Measurements from ENCODE around the gene LYRM4. TPM values are rescaled to one million over a fixed set of nuclear protein-coding genes. Genes with fewer than 3 reads are reported as not detected.

LYRM4 gene
- total and polyA plus RNA-seq, 4 donors, result 18.3 to 43.8 (median 39.3) TPM

DNA sequence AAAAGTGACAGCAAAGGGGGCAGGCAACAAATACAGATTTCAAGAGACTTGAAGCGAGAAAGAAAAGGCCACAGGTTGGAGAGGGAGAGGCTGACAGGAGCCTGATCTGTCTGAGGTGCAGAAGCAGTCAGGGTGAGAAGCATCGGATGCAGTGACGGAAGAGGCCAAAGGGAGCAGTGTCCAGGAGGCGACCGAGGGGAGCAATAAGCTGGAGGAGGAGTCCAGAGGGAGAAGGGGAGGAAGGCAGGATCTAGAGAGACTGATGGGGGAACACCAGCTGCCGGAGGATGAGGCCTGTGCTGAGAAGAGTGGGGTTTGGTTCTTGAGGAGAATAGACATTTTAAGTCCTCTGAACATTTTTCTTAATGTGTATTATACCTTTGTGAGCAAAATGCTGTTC is 24.3 kb upstream of the LYRM4 start:
- Histone ChIP-seq H3K4me3 (ENCODE audit: low read depth, low read length) (no peak overlapping the region), H3K9me3 (ENCODE audit: control insufficient read depth, insufficient read depth, low read length) (no peaks in the 10 kb centered on the region), H3K4me1 (ENCODE audit: control insufficient read depth, insufficient read depth, low read length) (no peaks in the 10 kb centered on the region), H3K27ac (ENCODE audit: low read depth, low read length) (no peak overlapping the region), H3K36me3 (ENCODE audit: control insufficient read depth, insufficient read depth, low read length) (no peaks in the 10 kb centered on the region), H3K27me3 (ENCODE audit: control insufficient read depth, insufficient read depth, low read length) (no peaks in the 10 kb centered on the region)
- 85% methylated on average over 5 of the region's 6 CpGs for WGBS (ENCODE audit: insufficient coverage)
- no peak for DNase-seq (ENCODE audit: low read depth in 4 of 6, low spot score in 6 of 6)

GRCh38 chr6:5282191-5282623 is 21.5 kb upstream of the LYRM4 start:
- WGBS (ENCODE audit: insufficient coverage), result 78% methylated on average over 9 of the region's 9 CpGs
- Histone ChIP-seq H3K27ac (ENCODE audit: low read depth, low read length) (no peak overlapping the region), H3K9me3 (ENCODE audit: control insufficient read depth, insufficient read depth, low read length) (no peaks in the 10 kb centered on the region), H3K27me3 (ENCODE audit: control insufficient read depth, insufficient read depth, low read length) (no peaks in the 10 kb centered on the region), H3K4me1 (ENCODE audit: control insufficient read depth, insufficient read depth, low read length) (no peaks in the 10 kb centered on the region), H3K4me3 (ENCODE audit: low read depth, low read length) (no peak overlapping the region), H3K36me3 (ENCODE audit: control insufficient read depth, insufficient read depth, low read length) (no peaks in the 10 kb centered on the region)
- DNase-seq (ENCODE audit: low read depth in 4 of 6, low spot score in 6 of 6), result no peak

DNA sequence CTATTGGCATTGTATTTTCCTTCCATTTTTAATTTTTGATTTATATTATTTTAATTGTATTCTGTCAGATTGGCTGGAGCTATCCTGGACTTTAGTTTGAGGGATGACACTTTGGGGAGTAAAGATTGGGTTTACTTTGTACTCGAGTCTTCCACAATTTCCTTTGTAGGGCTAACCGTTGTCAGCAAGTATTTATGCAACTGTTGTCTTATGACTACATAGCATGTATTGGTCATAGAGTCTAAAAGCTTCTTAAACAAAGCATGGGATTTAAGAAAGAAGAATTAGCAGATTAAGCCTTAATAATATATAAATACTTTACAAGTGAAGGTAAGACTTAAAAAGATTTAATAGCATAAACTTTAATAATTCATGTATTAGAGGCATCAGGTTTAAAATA is 20.2 kb upstream of the LYRM4 start:
- H3K4me3 ChIP-seq (ENCODE audit: low read depth, low read length), result no peak overlapping the region
- WGBS (ENCODE audit: insufficient coverage), result no CpG with 5 or more reads among the region's 2 CpGs

GRCh38 chr6:5279891-5280338 is 19.2 kb upstream of the LYRM4 start:
- Histone ChIP-seq H3K4me3 (ENCODE audit: low read depth, low read length) (no peak overlapping the region), H3K4me1 (ENCODE audit: control insufficient read depth, insufficient read depth, low read length) (no peaks in the 10 kb centered on the region), H3K36me3 (ENCODE audit: control insufficient read depth, insufficient read depth, low read length) (no peaks in the 10 kb centered on the region), H3K27me3 (ENCODE audit: control insufficient read depth, insufficient read depth, low read length) (no peaks in the 10 kb centered on the region), H3K9me3 (ENCODE audit: control insufficient read depth, insufficient read depth, low read length) (no peaks in the 10 kb centered on the region), H3K27ac (ENCODE audit: low read depth, low read length) (no peak overlapping the region)
- no CpG with 5 or more reads among the region's 2 CpGs for WGBS (ENCODE audit: insufficient coverage)
- DNase-seq (ENCODE audit: low read depth in 4 of 6, low spot score in 6 of 6), result no peak

More for the DNA sequence above, 20.2 kb upstream of the LYRM4 start:
- H3K27me3 ChIP-seq (ENCODE audit: control insufficient read depth, insufficient read depth, low read length), result no peaks in the 10 kb centered on the region
- no peak for DNase-seq (ENCODE audit: low read depth in 4 of 6, low spot score in 6 of 6)
- H3K27ac ChIP-seq (ENCODE audit: low read depth, low read length), result no peak overlapping the region
- H3K9me3 ChIP-seq (ENCODE audit: control insufficient read depth, insufficient read depth, low read length), result no peaks in the 10 kb centered on the region
- no peaks in the 10 kb centered on the region for H3K36me3 ChIP-seq (ENCODE audit: control insufficient read depth, insufficient read depth, low read length)
- no peaks in the 10 kb centered on the region for H3K4me1 ChIP-seq (ENCODE audit: control insufficient read depth, insufficient read depth, low read length)

GRCh38 chr6:5278565-5279120 is 17.9 kb upstream of the LYRM4 start:
- no peak for DNase-seq (ENCODE audit: low read depth in 4 of 6, low spot score in 6 of 6)
- no peak overlapping the region for H3K27ac ChIP-seq (ENCODE audit: low read depth, low read length)
- no peaks in the 10 kb centered on the region for H3K9me3 ChIP-seq (ENCODE audit: control insufficient read depth, insufficient read depth, low read length)
- H3K4me3 ChIP-seq (ENCODE audit: low read depth, low read length), result no peak overlapping the region
- no peaks in the 10 kb centered on the region for H3K27me3 ChIP-seq (ENCODE audit: control insufficient read depth, insufficient read depth, low read length)
- no peaks in the 10 kb centered on the region for H3K4me1 ChIP-seq (ENCODE audit: control insufficient read depth, insufficient read depth, low read length)
- WGBS (ENCODE audit: insufficient coverage), result 100% methylated on average over 2 of the region's 3 CpGs
- H3K36me3 ChIP-seq (ENCODE audit: control insufficient read depth, insufficient read depth, low read length), result no peaks in the 10 kb centered on the region

DNA sequence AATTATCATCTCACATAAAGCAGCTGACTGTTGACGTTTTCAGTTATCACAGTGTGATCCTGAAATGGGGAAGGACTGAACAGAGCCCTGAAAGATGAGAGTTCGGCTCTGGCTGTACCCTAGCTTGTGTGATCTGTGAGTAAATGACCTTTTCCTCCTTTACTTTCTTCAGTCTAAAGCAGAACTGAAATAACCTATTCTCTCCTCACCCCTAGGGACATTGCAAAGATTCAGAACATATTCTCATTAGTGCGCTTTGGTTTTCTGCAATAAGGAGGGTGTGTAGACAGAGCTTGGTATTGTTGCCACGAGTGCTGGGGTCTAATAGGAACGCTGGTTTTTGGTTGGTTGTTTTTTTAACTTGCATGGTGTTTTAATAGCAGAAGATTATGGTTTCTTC is 17.3 kb upstream of the LYRM4 start:
- H3K4me3 ChIP-seq (ENCODE audit: low read depth, low read length), result no peak overlapping the region
- no peaks in the 10 kb centered on the region for H3K36me3 ChIP-seq (ENCODE audit: control insufficient read depth, insufficient read depth, low read length)
- H3K27me3 ChIP-seq (ENCODE audit: control insufficient read depth, insufficient read depth, low read length), result no peaks in the 10 kb centered on the region
- H3K27ac ChIP-seq (ENCODE audit: low read depth, low read length), result no peak overlapping the region
- DNase-seq (ENCODE audit: low read depth in 4 of 6, low spot score in 6 of 6), result no peak
- H3K4me1 ChIP-seq (ENCODE audit: control insufficient read depth, insufficient read depth, low read length), result no peaks in the 10 kb centered on the region
- no CpG with 5 or more reads among the region's 5 CpGs for WGBS (ENCODE audit: insufficient coverage)
- no peaks in the 10 kb centered on the region for H3K9me3 ChIP-seq (ENCODE audit: control insufficient read depth, insufficient read depth, low read length)

DNA sequence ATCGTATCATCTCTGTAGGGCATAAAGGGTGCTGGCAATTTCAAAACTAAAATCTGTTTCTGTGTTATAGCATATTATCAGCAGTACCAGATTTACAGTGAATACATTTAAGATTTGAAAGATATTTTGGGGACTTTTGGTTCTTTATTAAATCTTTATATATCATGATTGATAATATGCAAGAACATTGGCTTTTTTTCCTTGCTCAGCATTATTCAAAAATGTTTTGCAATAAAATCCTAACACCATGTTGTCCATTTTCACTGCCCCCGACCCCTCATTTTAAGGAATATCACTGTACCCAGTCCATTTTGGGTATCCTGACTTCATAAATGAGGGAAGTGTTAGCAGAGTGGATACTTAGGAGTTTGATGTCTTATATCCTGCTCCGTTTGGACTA is 16.8 kb upstream of the LYRM4 start:
- Histone ChIP-seq H3K36me3 (ENCODE audit: control insufficient read depth, insufficient read depth, low read length) (no peaks in the 10 kb centered on the region), H3K9me3 (ENCODE audit: control insufficient read depth, insufficient read depth, low read length) (no peaks in the 10 kb centered on the region), H3K4me1 (ENCODE audit: control insufficient read depth, insufficient read depth, low read length) (no peaks in the 10 kb centered on the region), H3K4me3 (ENCODE audit: low read depth, low read length) (no peak overlapping the region), H3K27me3 (ENCODE audit: control insufficient read depth, insufficient read depth, low read length) (no peaks in the 10 kb centered on the region), H3K27ac (ENCODE audit: low read depth, low read length) (no peak overlapping the region)
- WGBS (ENCODE audit: insufficient coverage), result no CpG with 5 or more reads among the region's 3 CpGs
- no peak for DNase-seq (ENCODE audit: low read depth in 4 of 6, low spot score in 6 of 6)

GRCh38 chr6:5276581-5276980 is 15.8 kb upstream of the LYRM4 start:
- Histone ChIP-seq H3K4me3 (ENCODE audit: low read depth, low read length) (no peak overlapping the region), H3K27ac (ENCODE audit: low read depth, low read length) (no peak overlapping the region)
- WGBS (ENCODE audit: insufficient coverage), result 60% methylated on average over 1 of the region's 2 CpGs

GRCh38 chr6:5275497-5275896 is 14.7 kb upstream of the LYRM4 start:
- no peak for DNase-seq (ENCODE audit: low read depth in 4 of 6, low spot score in 6 of 6)
- Histone ChIP-seq H3K9me3 (ENCODE audit: control insufficient read depth, insufficient read depth, low read length) (no peaks in the 10 kb centered on the region), H3K36me3 (ENCODE audit: control insufficient read depth, insufficient read depth, low read length) (no peaks in the 10 kb centered on the region), H3K27me3 (ENCODE audit: control insufficient read depth, insufficient read depth, low read length) (no peaks in the 10 kb centered on the region), H3K4me1 (ENCODE audit: control insufficient read depth, insufficient read depth, low read length) (no peaks in the 10 kb centered on the region), H3K4me3 (ENCODE audit: low read depth, low read length) (no peak overlapping the region), H3K27ac (ENCODE audit: low read depth, low read length) (no peak overlapping the region)
- no CpG with 5 or more reads among the region's 2 CpGs for WGBS (ENCODE audit: insufficient coverage)

More at GRCh38 chr6:5276581-5276980, 15.8 kb upstream of the LYRM4 start:
- no peak for DNase-seq (ENCODE audit: low read depth in 4 of 6, low spot score in 6 of 6)
- Histone ChIP-seq H3K4me1 (ENCODE audit: control insufficient read depth, insufficient read depth, low read length) (no peaks in the 10 kb centered on the region), H3K27me3 (ENCODE audit: control insufficient read depth, insufficient read depth, low read length) (no peaks in the 10 kb centered on the region), H3K9me3 (ENCODE audit: control insufficient read depth, insufficient read depth, low read length) (no peaks in the 10 kb centered on the region), H3K36me3 (ENCODE audit: control insufficient read depth, insufficient read depth, low read length) (no peaks in the 10 kb centered on the region)

- H3K9me3 ChIP-seq (ENCODE audit: control insufficient read depth, insufficient read depth, low read length), result no peaks in the 10 kb centered on the region
- 100% methylated on average over 1 of the region's 3 CpGs for WGBS (ENCODE audit: insufficient coverage)
- no peaks in the 10 kb centered on the region for H3K36me3 ChIP-seq (ENCODE audit: control insufficient read depth, insufficient read depth, low read length)
- no peak overlapping the region for H3K27ac ChIP-seq (ENCODE audit: low read depth, low read length)
- no peaks in the 10 kb centered on the region for H3K4me1 ChIP-seq (ENCODE audit: control insufficient read depth, insufficient read depth, low read length)
- H3K27me3 ChIP-seq (ENCODE audit: control insufficient read depth, insufficient read depth, low read length), result no peaks in the 10 kb centered on the region
- H3K4me3 ChIP-seq (ENCODE audit: low read depth, low read length), result no peak overlapping the region
- DNase-seq (ENCODE audit: low read depth in 4 of 6, low spot score in 6 of 6), result no peak
Observed at GRCh38 chr6:5274231-5274630, 13.5 kb upstream of the LYRM4 start.
